A673 (cell line): ENCODE measurements around the gene PXDN. TPM values are rescaled to one million over a fixed set of nuclear protein-coding genes. Genes with fewer than 3 reads are reported as not detected.

Source experiments
- BruUV-seq: library from RNA; stranded (reverse); fragments of 400-500 nt; replicated peaks from 2 replicates; lab custom pipeline; 2021; lab: Mats Ljungman, UMichigan
- CTCF ChIA-PET: fragments of 300-600 bp; sonication (Branson Sonifier 250); formaldehyde crosslinking; loops from one replicate; lab custom pipeline; 2022; ENCODE audit warnings: antibody characterized with exemption; lab: Charles Lee
- POLR2A ChIA-PET: fragments of 300-600 bp; sonication (Branson Sonifier 250); formaldehyde crosslinking; loops from one replicate; lab custom pipeline; 2022; ENCODE audit warnings: antibody characterized with exemption; ENCODE audit not compliant: low non-redundant PET; lab: Charles Lee
- DNase-seq: peaks from one replicate; pipeline ENCODE4 v3.0.0-alpha.2; 2015; ENCODE audit warnings: low spot score
- H3K27ac ChIP-seq: fragments of 200-600 bp; sonication (generic); 2 replicates; pipeline ENCODE4 v1.5.1; 2016; ENCODE audit warnings: mixed run types, low read depth, mild to moderate bottlenecking, mixed read lengths, antibody characterized with exemption, low read length; ENCODE audit not compliant: poor library complexity, severe bottlenecking
- H3K27me3 ChIP-seq: fragments of 200-600 bp; sonication (generic); replicated peaks from 2 replicates; pipeline ENCODE4 v1.6.1; 2017; ENCODE audit warnings: mixed run types, low read depth, mild to moderate bottlenecking, mixed read lengths, antibody characterized with exemption, low read length; ENCODE audit not compliant: insufficient read depth, poor library complexity
- H3K36me3 ChIP-seq: fragments of 200-600 bp; sonication (generic); 2 replicates; pipeline ENCODE4 v1.6.1; 2016; ENCODE audit warnings: mixed run types, mild to moderate bottlenecking, mixed read lengths, antibody characterized with exemption, low read length; ENCODE audit not compliant: insufficient read depth, poor library complexity, severe bottlenecking
- H3K4me1 ChIP-seq: fragments of 200-600 bp; sonication (generic); 2 replicates; pipeline ENCODE4 v1.6.1; 2017; ENCODE audit warnings: mixed run types, mild to moderate bottlenecking, mixed read lengths, antibody characterized with exemption, low read length; ENCODE audit not compliant: insufficient read depth, poor library complexity, severe bottlenecking
- H3K4me3 ChIP-seq: fragments of 200-600 bp; sonication (generic); 2 replicates; pipeline ENCODE4 v1.5.1; 2016; ENCODE audit warnings: low read depth, mixed run types, mild to moderate bottlenecking, mixed read lengths, low read length; ENCODE audit not compliant: poor library complexity, severe bottlenecking
- H3K9me3 ChIP-seq: fragments of 200-600 bp; sonication (generic); 2 replicates; pipeline ENCODE4 v1.6.1; 2016; ENCODE audit warnings: mixed run types, low read depth, mild to moderate bottlenecking, mixed read lengths, antibody characterized with exemption, low read length; ENCODE audit not compliant: poor library complexity, severe bottlenecking
- EZH2 ChIP-seq: fragments of 200-600 bp; sonication (generic); IDR thresholded peaks from 2 replicates; pipeline ENCODE4 v1.6.1; 2017; ENCODE audit warnings: borderline replicate concordance, low read depth, mild to moderate bottlenecking, mixed read lengths, antibody characterized with exemption, low read length; ENCODE audit not compliant: poor library complexity, severe bottlenecking
- intact Hi-C: fragments of 100-400 bp; cut with micrococcal nuclease; formaldehyde crosslinking; loops from one replicate; pipeline ENCODE4 v1.10.0; 2022; ENCODE audit not compliant: unreplicated experiment
- total RNA-seq: library from RNA; stranded (reverse); gene quantifications from 2 replicates; pipeline ENCODE4 v1.2.3, GENCODE V29; 2021
- TF ChIP-seq, protein P1 (sequence below): fragments of 300-800, 200-600 bp; sonication (generic); conservative IDR thresholded peaks from 2 replicates; pipeline ENCODE4 v1.5.1; 2017; ENCODE audit warnings: low read depth, mild to moderate bottlenecking, antibody characterized with exemption, low read length, moderate library complexity, mixed read lengths

PXDN gene
- total RNA-seq, 1 experiment from 2014 or later: 162 TPM

DNA sequence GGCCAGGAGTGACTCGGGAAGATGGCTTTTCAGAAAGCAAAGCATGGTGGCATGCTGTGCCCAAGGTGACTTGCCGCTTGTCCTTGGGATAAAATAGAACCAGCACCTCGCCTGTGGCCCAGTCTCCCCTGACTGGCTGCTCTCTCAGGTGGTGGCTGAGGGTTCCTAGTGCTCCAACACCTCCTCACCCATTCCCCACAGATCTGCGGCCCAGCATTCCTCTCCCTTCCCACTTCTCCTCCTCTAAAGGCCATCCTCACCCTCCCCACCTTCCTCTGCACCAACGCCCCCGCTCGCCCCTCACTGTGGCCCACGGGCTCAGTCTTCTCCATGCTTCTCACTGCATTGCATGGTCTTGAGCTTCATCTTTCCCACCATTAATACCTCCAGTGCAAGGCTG is 132.4 kb downstream of the PXDN start:
- Histone ChIP-seq H3K9me3 (no peaks in the 10 kb centered on the region), H3K36me3 (no peaks in the 10 kb centered on the region), H3K27me3 (no peaks in the 10 kb centered on the region), H3K4me3 (no peak overlapping the region), H3K4me1 (peaks cover 37% of the 10 kb centered on the region), H3K27ac (no peak overlapping the region)
- no peak for DNase-seq
- CTCF ChIA-PET: no interaction called here
- no TSS peak for BruUV-seq
- POLR2A ChIA-PET: no interaction called here
- intact Hi-C loops: no loop called here
- TF ChIP-seq, protein P1, sequence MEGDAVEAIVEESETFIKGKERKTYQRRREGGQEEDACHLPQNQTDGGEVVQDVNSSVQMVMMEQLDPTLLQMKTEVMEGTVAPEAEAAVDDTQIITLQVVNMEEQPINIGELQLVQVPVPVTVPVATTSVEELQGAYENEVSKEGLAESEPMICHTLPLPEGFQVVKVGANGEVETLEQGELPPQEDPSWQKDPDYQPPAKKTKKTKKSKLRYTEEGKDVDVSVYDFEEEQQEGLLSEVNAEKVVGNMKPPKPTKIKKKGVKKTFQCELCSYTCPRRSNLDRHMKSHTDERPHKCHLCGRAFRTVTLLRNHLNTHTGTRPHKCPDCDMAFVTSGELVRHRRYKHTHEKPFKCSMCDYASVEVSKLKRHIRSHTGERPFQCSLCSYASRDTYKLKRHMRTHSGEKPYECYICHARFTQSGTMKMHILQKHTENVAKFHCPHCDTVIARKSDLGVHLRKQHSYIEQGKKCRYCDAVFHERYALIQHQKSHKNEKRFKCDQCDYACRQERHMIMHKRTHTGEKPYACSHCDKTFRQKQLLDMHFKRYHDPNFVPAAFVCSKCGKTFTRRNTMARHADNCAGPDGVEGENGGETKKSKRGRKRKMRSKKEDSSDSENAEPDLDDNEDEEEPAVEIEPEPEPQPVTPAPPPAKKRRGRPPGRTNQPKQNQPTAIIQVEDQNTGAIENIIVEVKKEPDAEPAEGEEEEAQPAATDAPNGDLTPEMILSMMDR: no peak
- no peak for TF ChIP-seq EZH2

GRCh38 chr2:1610096-1610485 is 134.2 kb downstream of the PXDN start:
- H3K4me3 ChIP-seq: no peak overlapping the region
- H3K36me3 ChIP-seq: no peaks in the 10 kb centered on the region
- POLR2A ChIA-PET: no interaction called here
- CTCF ChIA-PET: no interaction called here
- H3K4me1 ChIP-seq: peaks cover 35% of the 10 kb centered on the region
- H3K27ac ChIP-seq: no peak overlapping the region
- DNase-seq: no peak
- no peaks in the 10 kb centered on the region for H3K9me3 ChIP-seq
- intact Hi-C loops: no loop called here
- no TSS peak for BruUV-seq
- H3K27me3 ChIP-seq: no peaks in the 10 kb centered on the region
- no peak for TF ChIP-seq EZH2
- TF ChIP-seq, protein P1: no peak

- H3K27me3 ChIP-seq: no peaks in the 10 kb centered on the region
- TF ChIP-seq EZH2: no peak
- TF ChIP-seq, protein P1: no peak
- POLR2A ChIA-PET: no interaction called here
- H3K4me1 ChIP-seq: peaks cover 31% of the 10 kb centered on the region
- H3K4me3 ChIP-seq: no peak overlapping the region
- no peaks in the 10 kb centered on the region for H3K9me3 ChIP-seq
- DNase-seq: no peak
- no TSS peak for BruUV-seq
- no peaks in the 10 kb centered on the region for H3K36me3 ChIP-seq
- peak overlapping the region; percentile 7 for H3K27ac ChIP-seq
- CTCF ChIA-PET: no interaction called here
- intact Hi-C loops: no loop called here
Observed at GRCh38 chr2:1609485-1610095, 134.7 kb downstream of the PXDN start.
